Muscle layer of colon (tissue), 2 donors: ENCODE results near the gene PADI1.

Source experiments
- H3K27ac ChIP-seq: one replicate; pipeline ENCODE4 v1.7.0; 2013; ENCODE audit warnings: low read depth, mild to moderate bottlenecking, low read length, moderate library complexity
- H3K27me3 ChIP-seq, 2 donors: one replicate each; pipeline ENCODE4 v1.7.0; 2013; ENCODE audit warnings: low read length in 2 of 2, mild to moderate bottlenecking in 2 of 2; ENCODE audit not compliant: insufficient read depth in 2 of 2, control insufficient read depth in 1 of 2
- H3K36me3 ChIP-seq: one replicate; pipeline ENCODE4 v1.7.0; 2013; ENCODE audit warnings: mild to moderate bottlenecking, low read length; ENCODE audit not compliant: insufficient read depth
- H3K4me1 ChIP-seq: one replicate; pipeline ENCODE4 v1.7.0; 2013; ENCODE audit warnings: mild to moderate bottlenecking, low read length; ENCODE audit not compliant: insufficient read depth
- H3K4me3 ChIP-seq, 2 donors: one replicate each; pipeline ENCODE4 v1.7.0; 2013; ENCODE audit warnings: low read length in 2 of 2, low read depth in 1 of 2, mild to moderate bottlenecking in 1 of 2, moderate library complexity in 1 of 2
- H3K9ac ChIP-seq: one replicate; pipeline ENCODE4 v1.7.0; 2013; ENCODE audit warnings: low read length
- H3K9me3 ChIP-seq: one replicate; pipeline ENCODE4 v1.7.0; 2013; ENCODE audit warnings: mild to moderate bottlenecking, low read length
- donor health status: abdominal sarcoma.
- donor health status: Adenocarcinoma of cecum.

PADI1 gene

GRCh38 chr1:17184161-17184665 is 20.7 kb upstream of the PADI1 start:
- H3K27me3 ChIP-seq = peaks cover 0 to 10% of the 10 kb centered on the region in 2 donors
- H3K27ac ChIP-seq = no peak overlapping the region

GRCh38 chr1:17184822-17185484 is 20.0 kb upstream of the PADI1 start:
- Histone ChIP-seq H3K9me3 (no peaks in the 10 kb centered on the region), H3K9ac (no peak overlapping the region), H3K4me3 (no peak overlapping the region), H3K27me3 (peaks cover 0 to 10% of the 10 kb centered on the region in 2 donors), H3K4me1 (no peaks in the 10 kb centered on the region), H3K36me3 (no peaks in the 10 kb centered on the region), H3K27ac (no peak overlapping the region)

More at GRCh38 chr1:17184161-17184665, 20.7 kb upstream of the PADI1 start:
- Histone ChIP-seq H3K4me3 (no peak overlapping the region), H3K9me3 (no peaks in the 10 kb centered on the region), H3K9ac (no peak overlapping the region), H3K36me3 (no peaks in the 10 kb centered on the region), H3K4me1 (no peaks in the 10 kb centered on the region)

GRCh38 chr1:17185485-17185860 is 19.5 kb upstream of the PADI1 start:
- H3K27me3 ChIP-seq = peaks cover 0 to 10% of the 10 kb centered on the region in 2 donors
- no peak overlapping the region for H3K9ac ChIP-seq
- H3K27ac ChIP-seq = no peak overlapping the region
- no peak overlapping the region for H3K4me3 ChIP-seq
- H3K4me1 ChIP-seq = no peaks in the 10 kb centered on the region
- no peaks in the 10 kb centered on the region for H3K36me3 ChIP-seq
- H3K9me3 ChIP-seq = no peaks in the 10 kb centered on the region

- H3K27me3 ChIP-seq = peaks cover 0 to 10% of the 10 kb centered on the region in 2 donors
- H3K4me1 ChIP-seq = no peaks in the 10 kb centered on the region
- H3K4me3 ChIP-seq = no peak overlapping the region
- H3K9ac ChIP-seq = no peak overlapping the region
- H3K9me3 ChIP-seq = no peaks in the 10 kb centered on the region
- H3K36me3 ChIP-seq = no peaks in the 10 kb centered on the region
- H3K27ac ChIP-seq = no peak overlapping the region
These were observed 18.6 kb upstream of the PADI1 start for GRCh38 chr1:17186216-17186909.

GRCh38 chr1:17187051-17187450 is 17.9 kb upstream of the PADI1 start:
- H3K4me1 ChIP-seq = no peaks in the 10 kb centered on the region
- no peak overlapping the region for H3K9ac ChIP-seq
- no peak overlapping the region for H3K27ac ChIP-seq
- no peaks in the 10 kb centered on the region for H3K36me3 ChIP-seq
- H3K27me3 ChIP-seq = peaks cover 0 to 10% of the 10 kb centered on the region in 2 donors
- H3K9me3 ChIP-seq = no peaks in the 10 kb centered on the region
- H3K4me3 ChIP-seq = no peak overlapping the region

- Histone ChIP-seq H3K4me1 (no peaks in the 10 kb centered on the region), H3K9me3 (no peaks in the 10 kb centered on the region), H3K27me3 (peaks cover 0 to 6% of the 10 kb centered on the region in 2 donors), H3K9ac (no peak overlapping the region), H3K27ac (no peak overlapping the region), H3K4me3 (no peak overlapping the region), H3K36me3 (no peaks in the 10 kb centered on the region)
These were observed 16.7 kb upstream of the PADI1 start for GRCh38 chr1:17188217-17188616.

- Histone ChIP-seq H3K27me3 (no peaks in the 10 kb centered on the region), H3K9me3 (no peaks in the 10 kb centered on the region), H3K27ac (no peak overlapping the region), H3K4me1 (no peaks in the 10 kb centered on the region), H3K36me3 (no peaks in the 10 kb centered on the region), H3K9ac (no peak overlapping the region), H3K4me3 (no peak overlapping the region)
These were observed 15.9 kb upstream of the PADI1 start for GRCh38 chr1:17188889-17189631.

GRCh38 chr1:17189632-17189990 is 15.3 kb upstream of the PADI1 start:
- Histone ChIP-seq H3K4me1 (no peaks in the 10 kb centered on the region), H3K9me3 (no peaks in the 10 kb centered on the region), H3K27me3 (no peaks in the 10 kb centered on the region), H3K9ac (no peak overlapping the region), H3K27ac (no peak overlapping the region), H3K4me3 (no peak overlapping the region), H3K36me3 (no peaks in the 10 kb centered on the region)

- no peak overlapping the region for H3K9ac ChIP-seq
- H3K27ac ChIP-seq = no peak overlapping the region
- no peaks in the 10 kb centered on the region for H3K4me1 ChIP-seq
- no peaks in the 10 kb centered on the region for H3K36me3 ChIP-seq
- no peaks in the 10 kb centered on the region for H3K27me3 ChIP-seq
- no peak overlapping the region for H3K4me3 ChIP-seq
- no peaks in the 10 kb centered on the region for H3K9me3 ChIP-seq
These were observed 14.6 kb upstream of the PADI1 start for GRCh38 chr1:17190010-17190995.

GRCh38 chr1:17191990-17192242 is 13.0 kb upstream of the PADI1 start:
- no peaks in the 10 kb centered on the region for H3K4me1 ChIP-seq
- H3K27ac ChIP-seq = no peak overlapping the region
- H3K27me3 ChIP-seq = no peaks in the 10 kb centered on the region

More at GRCh38 chr1:17191990-17192242, 13.0 kb upstream of the PADI1 start:
- H3K9me3 ChIP-seq = no peaks in the 10 kb centered on the region
- H3K9ac ChIP-seq = no peak overlapping the region
- H3K4me3 ChIP-seq = no peak overlapping the region
- no peaks in the 10 kb centered on the region for H3K36me3 ChIP-seq
